ENCODE results near the gene SLC9A9.

DNA sequence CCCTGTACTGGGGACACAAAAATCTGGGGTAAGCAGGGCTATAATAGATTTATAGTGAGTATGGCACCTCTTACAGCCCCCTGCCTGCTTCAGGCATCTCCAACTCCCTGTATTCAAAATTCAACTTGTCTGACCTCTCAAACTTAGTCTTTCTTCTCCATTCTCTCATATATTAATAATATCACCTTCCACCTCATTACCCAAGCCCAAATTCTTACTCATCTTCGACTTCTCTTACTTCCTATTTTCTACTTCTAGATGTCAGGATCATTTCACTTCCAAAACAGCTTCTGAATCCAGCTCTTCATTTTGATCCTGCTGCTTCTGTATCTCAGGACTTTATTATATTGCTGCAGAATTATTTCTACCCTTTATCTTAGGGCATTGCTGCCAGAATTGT, 438.0 kb downstream of the SLC9A9 start:
- TF ChIP-seq, protein P1, sequence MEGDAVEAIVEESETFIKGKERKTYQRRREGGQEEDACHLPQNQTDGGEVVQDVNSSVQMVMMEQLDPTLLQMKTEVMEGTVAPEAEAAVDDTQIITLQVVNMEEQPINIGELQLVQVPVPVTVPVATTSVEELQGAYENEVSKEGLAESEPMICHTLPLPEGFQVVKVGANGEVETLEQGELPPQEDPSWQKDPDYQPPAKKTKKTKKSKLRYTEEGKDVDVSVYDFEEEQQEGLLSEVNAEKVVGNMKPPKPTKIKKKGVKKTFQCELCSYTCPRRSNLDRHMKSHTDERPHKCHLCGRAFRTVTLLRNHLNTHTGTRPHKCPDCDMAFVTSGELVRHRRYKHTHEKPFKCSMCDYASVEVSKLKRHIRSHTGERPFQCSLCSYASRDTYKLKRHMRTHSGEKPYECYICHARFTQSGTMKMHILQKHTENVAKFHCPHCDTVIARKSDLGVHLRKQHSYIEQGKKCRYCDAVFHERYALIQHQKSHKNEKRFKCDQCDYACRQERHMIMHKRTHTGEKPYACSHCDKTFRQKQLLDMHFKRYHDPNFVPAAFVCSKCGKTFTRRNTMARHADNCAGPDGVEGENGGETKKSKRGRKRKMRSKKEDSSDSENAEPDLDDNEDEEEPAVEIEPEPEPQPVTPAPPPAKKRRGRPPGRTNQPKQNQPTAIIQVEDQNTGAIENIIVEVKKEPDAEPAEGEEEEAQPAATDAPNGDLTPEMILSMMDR (IDR thresholded peaks at IDR 0.05 in 2 of 3, conservative IDR thresholded peaks at IDR 0.05 in 1 of 3; ENCODE audit: control insufficient read depth in 2 of 3, extremely low read depth in 1 of 3, insufficient read depth in 1 of 3, low read depth in 3 of 3, low read length in 3 of 3) = no peak
- TF ChIP-seq CREB1 (IDR thresholded peaks at IDR 0.05; ENCODE audit: low read depth) (no peak), FOXK2 (IDR thresholded peaks at IDR 0.05) (no peak)
